ENCODE results near the gene COX4I1. TPM values are rescaled to one million over a fixed set of nuclear protein-coding genes. Genes with fewer than 3 reads are reported as not detected.

The COX4I1 gene
- total RNA-seq, 2 donors from 2014 or later, result 436 to 471 TPM

GRCh38 chr16:85759136-85759535 lies 40.4 kb upstream of the COX4I1 start:
- no peaks in the 10 kb centered on the region for H3K9me3 Mint-ChIP-seq
- H3K9me3 ChIP-seq (ENCODE audit: control insufficient read depth, low read length), result no peaks in the 10 kb centered on the region
- no peaks in the 10 kb centered on the region for H3K27me3 ChIP-seq (ENCODE audit: control insufficient read depth, insufficient read depth, low read length, poor library complexity, severe bottlenecking)
- no peak for DNase-seq
- no peaks in the 10 kb centered on the region for H3K4me1 Mint-ChIP-seq
- H3K4me3 ChIP-seq (ENCODE audit: low read length), result no peak overlapping the region
- peaks cover 2% of the 10 kb centered on the region for H3K27me3 Mint-ChIP-seq (ENCODE audit: insufficient read depth)
- no peak for TF ChIP-seq CTCF (conservative IDR thresholded peaks at IDR 0.05)
- no peak overlapping the region for H3K27ac ChIP-seq (ENCODE audit: low read depth, low read length)
- no peak overlapping the region for H3K9ac ChIP-seq (ENCODE audit: extremely low read depth, low read length, poor library complexity, severe bottlenecking)
- H3K4me1 ChIP-seq (ENCODE audit: control insufficient read depth, insufficient read depth, low read length), result no peaks in the 10 kb centered on the region
- H3K4me3 Mint-ChIP-seq, result no peak overlapping the region
- H3K36me3 ChIP-seq (ENCODE audit: control insufficient read depth, insufficient read depth, low read length), result no peaks in the 10 kb centered on the region
- no peaks in the 10 kb centered on the region for H3K36me3 Mint-ChIP-seq (ENCODE audit: low read depth)
- H3K27ac Mint-ChIP-seq, result no peak overlapping the region
- 88 to 92% methylated on average over 4 to 16 of the region's 16 CpGs for WGBS, 2 experiments (ENCODE audit: insufficient coverage in 1 of 2, insufficient read length in 1 of 2)

DNA sequence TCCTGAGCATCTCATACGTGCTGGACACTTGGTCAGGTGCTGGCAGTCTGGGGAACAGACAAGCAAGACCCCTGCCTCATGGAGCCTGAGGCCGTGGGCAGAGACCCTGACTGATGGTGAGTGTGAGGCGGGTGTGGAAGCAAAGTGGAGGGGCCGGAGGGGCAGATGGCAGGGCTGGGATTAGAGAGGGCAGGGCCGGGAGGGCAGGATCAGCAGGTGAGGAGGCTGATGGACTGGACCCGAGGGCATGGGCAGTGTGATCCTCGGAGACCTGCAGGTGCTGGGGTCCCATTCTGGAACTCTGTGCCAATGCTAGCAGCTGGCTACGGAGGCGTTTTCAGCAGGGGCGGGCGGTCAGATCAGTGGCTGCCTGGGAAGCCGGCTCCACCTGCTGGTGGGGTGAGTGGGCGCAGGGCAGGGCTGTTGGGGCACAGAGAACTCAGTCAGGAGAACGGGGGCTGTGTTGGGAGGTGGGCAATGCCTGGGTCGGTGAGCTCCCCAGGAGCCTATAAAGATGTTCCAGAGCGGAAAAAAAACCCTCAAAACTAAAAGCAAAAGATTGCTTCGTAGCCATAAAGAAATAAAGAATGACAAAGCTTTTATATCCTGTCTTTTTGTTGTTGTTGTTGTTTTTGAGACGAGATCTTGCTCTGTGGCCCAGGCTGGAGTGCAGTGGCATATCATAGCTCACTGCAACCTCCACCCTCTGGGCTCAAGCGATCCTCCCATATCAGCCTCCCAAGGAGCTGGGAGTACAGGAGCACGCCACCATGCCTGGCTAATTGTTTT lies 39.7 kb upstream of the COX4I1 start:
- Mint-ChIP-seq H3K4me1 (no peaks in the 10 kb centered on the region), H3K9me3 (no peaks in the 10 kb centered on the region), H3K27me3 (ENCODE audit: insufficient read depth) (peaks cover 2% of the 10 kb centered on the region), H3K27ac (no peak overlapping the region), H3K4me3 (no peak overlapping the region), H3K36me3 (ENCODE audit: low read depth) (no peaks in the 10 kb centered on the region)
- no peaks in the 10 kb centered on the region for H3K36me3 ChIP-seq (ENCODE audit: control insufficient read depth, insufficient read depth, low read length)
- peak; percentile 80 for DNase-seq
- no peaks in the 10 kb centered on the region for H3K9me3 ChIP-seq (ENCODE audit: control insufficient read depth, low read length)
- no peak overlapping the region for H3K27ac ChIP-seq (ENCODE audit: low read depth, low read length)
- peak; percentile 71 for TF ChIP-seq CTCF (conservative IDR thresholded peaks at IDR 0.05)
- no peaks in the 10 kb centered on the region for H3K4me1 ChIP-seq (ENCODE audit: control insufficient read depth, insufficient read depth, low read length)
- H3K27me3 ChIP-seq (ENCODE audit: control insufficient read depth, insufficient read depth, low read length, poor library complexity, severe bottlenecking), result no peaks in the 10 kb centered on the region
- no peak overlapping the region for H3K9ac ChIP-seq (ENCODE audit: extremely low read depth, low read length, poor library complexity, severe bottlenecking)
- WGBS, 2 experiments (ENCODE audit: insufficient coverage in 1 of 2, insufficient read length in 1 of 2), result 90 to 92% methylated on average over 11 to 20 of the region's 20 CpGs
- no peak overlapping the region for H3K4me3 ChIP-seq (ENCODE audit: low read length)

DNA sequence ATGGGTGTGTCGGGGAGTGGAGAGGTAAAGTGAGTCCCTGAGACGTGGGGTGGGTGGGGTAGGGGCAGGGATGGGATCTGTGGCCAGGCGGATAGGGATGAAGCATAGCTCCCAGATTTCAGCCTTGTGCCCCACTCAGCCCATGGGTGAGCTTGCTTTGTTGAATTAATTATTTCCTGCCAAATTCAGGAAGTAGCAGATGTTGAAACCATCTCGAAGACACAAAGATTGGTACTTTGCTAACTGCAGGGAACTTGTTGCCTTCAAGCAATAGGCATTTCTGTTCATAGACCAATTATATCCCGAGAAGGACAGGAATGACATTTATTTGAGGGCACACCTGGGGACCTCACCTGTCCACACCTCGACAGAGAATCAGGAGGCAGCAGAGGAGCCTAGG lies 37.6 kb upstream of the COX4I1 start:
- H3K4me1 Mint-ChIP-seq, result no peaks in the 10 kb centered on the region
- no peak overlapping the region for H3K27ac Mint-ChIP-seq
- Histone ChIP-seq H3K27me3 (ENCODE audit: control insufficient read depth, insufficient read depth, low read length, poor library complexity, severe bottlenecking) (no peaks in the 10 kb centered on the region), H3K4me3 (ENCODE audit: low read length) (no peak overlapping the region), H3K4me1 (ENCODE audit: control insufficient read depth, insufficient read depth, low read length) (no peaks in the 10 kb centered on the region), H3K36me3 (ENCODE audit: control insufficient read depth, insufficient read depth, low read length) (no peaks in the 10 kb centered on the region), H3K9me3 (ENCODE audit: control insufficient read depth, low read length) (no peaks in the 10 kb centered on the region), H3K9ac (ENCODE audit: extremely low read depth, low read length, poor library complexity, severe bottlenecking) (no peak overlapping the region), H3K27ac (ENCODE audit: low read depth, low read length) (no peak overlapping the region)
- no peak for DNase-seq
- WGBS, 2 experiments (ENCODE audit: insufficient coverage in 1 of 2, insufficient read length in 1 of 2), result 86 to 94% methylated on average over 3 to 6 of the region's 6 CpGs
- H3K9me3 Mint-ChIP-seq, result no peaks in the 10 kb centered on the region
- no peak for TF ChIP-seq CTCF (conservative IDR thresholded peaks at IDR 0.05)
- H3K27me3 Mint-ChIP-seq (ENCODE audit: insufficient read depth), result peaks cover 3% of the 10 kb centered on the region
- H3K4me3 Mint-ChIP-seq, result no peak overlapping the region
- no peaks in the 10 kb centered on the region for H3K36me3 Mint-ChIP-seq (ENCODE audit: low read depth)

All from endodermal cell (in vitro differentiated cells).